Loucy (cell line): ENCODE data around the gene PLPP2.

Experiments used
- CTCF ChIP-seq: fragments of 200-600 bp; sonication (generic); conservative IDR thresholded peaks from 2 replicates; pipeline ENCODE4 v1.5.1; 2014; ENCODE audit warnings: mild to moderate bottlenecking, antibody characterized with exemption, low read length
- EZH2phosphoT487 ChIP-seq: fragments of 200-600 bp; IDR thresholded peaks from 2 replicates; pipeline ENCODE4 v1.6.1; 2018; ENCODE audit warnings: antibody characterized with exemption, mild to moderate bottlenecking, moderate library complexity, borderline replicate concordance

- TF ChIP-seq CTCF (no peak), EZH2phosphoT487 (no peak)
These were observed 34.2 kb upstream of the PLPP2 start for GRCh38 chr19:325173-325936.
